Activated CD8-positive, alpha-beta T cell treated with anti-CD3 and anti-CD28 coated beads for 36 hours (primary cell): ENCODE measurements around the gene SLC17A2. TPM values are rescaled to one million over a fixed set of nuclear protein-coding genes. Genes with fewer than 3 reads are reported as not detected.

Source experiments
- ATAC-seq: fragments of 200-7000 bp; cut with Tn5 transposase; one replicate; pipeline ENCODE4 v1.10.0; 2021; ENCODE audit warnings: mild to moderate bottlenecking, moderate library complexity
- CTCF ChIA-PET: fragments of 350-600 bp; sonication (Branson Sonifier 250); formaldehyde crosslinking; loops from one replicate; lab custom pipeline; 2021; ENCODE audit warnings: antibody characterized with exemption; lab: Charles Lee
- POLR2A ChIA-PET: fragments of 350-600 bp; sonication (Branson Sonifier 250); formaldehyde crosslinking; loops from one replicate; lab custom pipeline; 2021; ENCODE audit warnings: antibody characterized with exemption; lab: Charles Lee
- DNase-seq: peaks from one replicate; pipeline ENCODE4 v3.0.0-alpha.2; 2020
- H3K27ac Mint-ChIP-seq: one replicate; pipeline ENCODE4 v1.8.0; 2021; ENCODE audit warnings: mild to moderate bottlenecking, mixed read lengths
- H3K27me3 Mint-ChIP-seq: one replicate; pipeline ENCODE4 v1.8.0; 2021; ENCODE audit warnings: mixed read lengths
- H3K36me3 Mint-ChIP-seq: one replicate; pipeline ENCODE4 v1.8.0; 2021; ENCODE audit warnings: low read depth, mixed read lengths
- H3K4me1 Mint-ChIP-seq: one replicate; pipeline ENCODE4 v1.8.0; 2021; ENCODE audit warnings: low read depth, mixed read lengths
- H3K4me3 Mint-ChIP-seq: one replicate; pipeline ENCODE4 v1.8.0; 2021; ENCODE audit warnings: mild to moderate bottlenecking, moderate library complexity, mixed read lengths
- H3K9me3 Mint-ChIP-seq: one replicate; pipeline ENCODE4 v1.8.0; 2021; ENCODE audit warnings: mixed read lengths
- CTCF ChIP-seq: fragments of 200-600 bp; IDR thresholded peaks from one replicate; pipeline ENCODE4 v1.8.0; 2022; ENCODE audit warnings: antibody characterized with exemption, mild to moderate bottlenecking
- intact Hi-C: fragments of 100-400 bp; cut with micrococcal nuclease; formaldehyde crosslinking; loops from one replicate; pipeline ENCODE4 v1.10.0; 2022
- total RNA-seq, 2 experiments: library from RNA; stranded (reverse); gene quantifications; one replicate each; pipeline ENCODE4 v1.2.3, GENCODE V29; 2021

The SLC17A2 gene
- total RNA-seq, 2 experiments from 2014 or later = not detected

GRCh38 chr6:25928562-25929324 is 1.7 kb downstream of the SLC17A2 start:
- H3K4me3 Mint-ChIP-seq = no peak overlapping the region
- TF ChIP-seq CTCF = no peak
- ChIA-PET CTCF (interaction anchor here (0.9 to 1.2 kb wide), 2 partner anchors 11 to 74 kb away, joined by 3 read pairs; no protein-coding TSS in a partner anchor), POLR2A (interaction anchor here (0.9 kb wide), 1 partner anchor 91 kb away, joined by 3 read pairs; a partner anchor contains a TSS)
- no peak for ATAC-seq
- H3K36me3 Mint-ChIP-seq = no peaks in the 10 kb centered on the region
- H3K4me1 Mint-ChIP-seq = no peaks in the 10 kb centered on the region
- DNase-seq = no peak
- H3K27ac Mint-ChIP-seq = no peak overlapping the region
- H3K9me3 Mint-ChIP-seq = no peaks in the 10 kb centered on the region
- intact Hi-C loops = no loop called here
- no peaks in the 10 kb centered on the region for H3K27me3 Mint-ChIP-seq

GRCh38 chr6:25927756-25928216 is 2.7 kb downstream of the SLC17A2 start:
- CTCF ChIA-PET = interaction anchor here (0.8 to 1.4 kb wide), 6 partner anchors 12 to 308 kb away, joined by 3 read pairs; no protein-coding TSS in a partner anchor
- H3K27me3 Mint-ChIP-seq = no peaks in the 10 kb centered on the region
- H3K9me3 Mint-ChIP-seq = no peaks in the 10 kb centered on the region
- no peak for DNase-seq
- H3K36me3 Mint-ChIP-seq = no peaks in the 10 kb centered on the region
- no peaks in the 10 kb centered on the region for H3K4me1 Mint-ChIP-seq
- POLR2A ChIA-PET = interaction anchor here (0.9 kb wide), 1 partner anchor 92 kb away, joined by 3 read pairs; a partner anchor contains a TSS
- intact Hi-C loops = no loop called here
- ATAC-seq = no peak
- H3K4me3 Mint-ChIP-seq = no peak overlapping the region
- TF ChIP-seq CTCF = no peak
- no peak overlapping the region for H3K27ac Mint-ChIP-seq

GRCh38 chr6:25927178-25927577 is 3.3 kb downstream of the SLC17A2 start:
- Mint-ChIP-seq H3K9me3 (no peaks in the 10 kb centered on the region), H3K4me3 (no peak overlapping the region), H3K4me1 (no peaks in the 10 kb centered on the region), H3K27ac (no peak overlapping the region), H3K36me3 (no peaks in the 10 kb centered on the region), H3K27me3 (no peaks in the 10 kb centered on the region)
- TF ChIP-seq CTCF = no peak
- ChIA-PET CTCF (interaction anchor here (0.8 to 1.4 kb wide), 4 partner anchors 11 to 307 kb away, joined by 3 read pairs; no protein-coding TSS in a partner anchor), POLR2A (no interaction called here)
- intact Hi-C loops = no loop called here
- no peak for ATAC-seq
- DNase-seq = no peak

- ChIA-PET POLR2A (no interaction called here), CTCF (interaction anchor here (0.6 to 1.5 kb wide), 4 partner anchors 18 to 84 kb away, joined by 3 to 4 read pairs (median 4); no protein-coding TSS in a partner anchor)
- no peak for ATAC-seq
- H3K27me3 Mint-ChIP-seq = no peaks in the 10 kb centered on the region
- no peak for TF ChIP-seq CTCF
- no peak for DNase-seq
- H3K27ac Mint-ChIP-seq = no peak overlapping the region
- H3K36me3 Mint-ChIP-seq = no peaks in the 10 kb centered on the region
- H3K9me3 Mint-ChIP-seq = no peaks in the 10 kb centered on the region
- H3K4me3 Mint-ChIP-seq = no peak overlapping the region
- intact Hi-C loops = no loop called here
- H3K4me1 Mint-ChIP-seq = no peaks in the 10 kb centered on the region
Observed at GRCh38 chr6:25925876-25926275, 4.6 kb downstream of the SLC17A2 start.

GRCh38 chr6:25922301-25922700 is 8.2 kb downstream of the SLC17A2 start:
- ATAC-seq (no peak), DNase-seq (no peak)
- POLR2A ChIA-PET = no interaction called here
- TF ChIP-seq CTCF = no peak
- no peaks in the 10 kb centered on the region for H3K27me3 Mint-ChIP-seq
- no peaks in the 10 kb centered on the region for H3K36me3 Mint-ChIP-seq
- H3K9me3 Mint-ChIP-seq = no peaks in the 10 kb centered on the region
- peaks cover 9% of the 10 kb centered on the region for H3K4me1 Mint-ChIP-seq
- no peak overlapping the region for H3K4me3 Mint-ChIP-seq
- CTCF ChIA-PET = no interaction called here
- intact Hi-C loops = no loop called here
- no peak overlapping the region for H3K27ac Mint-ChIP-seq
